GM06990 (cell line): ENCODE results near the gene USP24.

Source experiments
- DNase-seq: peaks from one replicate; pipeline ENCODE4 v3.0.0-alpha.2; 2011; ENCODE audit not compliant: insufficient read length; ENCODE audit errors: extremely low read depth
- H3K27me3 ChIP-seq: replicated peaks from 2 replicates; pipeline ENCODE4 v1.6.0; 2011; ENCODE audit warnings: low read length; ENCODE audit not compliant: control insufficient read depth, insufficient read depth
- H3K36me3 ChIP-seq: 2 replicates; pipeline ENCODE4 v1.5.1; 2011; ENCODE audit warnings: low read length; ENCODE audit not compliant: control insufficient read depth, insufficient read depth
- H3K4me3 ChIP-seq: replicated peaks from 2 replicates; pipeline ENCODE4 v1.5.1; 2011; ENCODE audit warnings: low read depth, mild to moderate bottlenecking, control low read depth, low read length
- TF ChIP-seq, protein P1 (sequence below): IDR thresholded peaks from 2 replicates; pipeline ENCODE4 v1.5.1; 2011; ENCODE audit warnings: low read length, control low read depth, mild to moderate bottlenecking, inconsistent platforms; ENCODE audit not compliant: insufficient read depth, poor library complexity, severe bottlenecking

The USP24 gene

DNA sequence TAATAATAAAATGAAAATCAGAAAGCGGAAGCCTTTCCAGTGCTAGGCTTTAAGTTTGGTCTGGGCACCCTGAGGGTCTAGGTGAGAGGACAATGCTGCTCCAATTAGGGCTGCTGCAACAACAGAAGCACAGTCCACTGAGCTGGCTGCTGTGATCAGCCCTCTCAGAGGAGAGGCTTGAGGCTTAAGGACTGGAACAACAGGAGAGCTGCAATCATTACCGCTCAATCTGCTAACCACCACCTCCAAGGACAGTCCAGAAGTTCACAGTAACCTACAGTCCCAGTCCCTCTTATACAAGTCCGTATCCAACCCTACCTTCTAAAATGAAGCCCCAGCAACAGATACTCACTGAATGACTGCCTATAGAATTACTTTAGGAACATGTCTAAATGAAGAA lies 62.1 kb downstream of the USP24 start:
- Histone ChIP-seq H3K27me3 (no peaks in the 10 kb centered on the region), H3K4me3 (no peak overlapping the region), H3K36me3 (peaks cover 10% of the 10 kb centered on the region)
- DNase-seq: no peak
- TF ChIP-seq, protein P1, sequence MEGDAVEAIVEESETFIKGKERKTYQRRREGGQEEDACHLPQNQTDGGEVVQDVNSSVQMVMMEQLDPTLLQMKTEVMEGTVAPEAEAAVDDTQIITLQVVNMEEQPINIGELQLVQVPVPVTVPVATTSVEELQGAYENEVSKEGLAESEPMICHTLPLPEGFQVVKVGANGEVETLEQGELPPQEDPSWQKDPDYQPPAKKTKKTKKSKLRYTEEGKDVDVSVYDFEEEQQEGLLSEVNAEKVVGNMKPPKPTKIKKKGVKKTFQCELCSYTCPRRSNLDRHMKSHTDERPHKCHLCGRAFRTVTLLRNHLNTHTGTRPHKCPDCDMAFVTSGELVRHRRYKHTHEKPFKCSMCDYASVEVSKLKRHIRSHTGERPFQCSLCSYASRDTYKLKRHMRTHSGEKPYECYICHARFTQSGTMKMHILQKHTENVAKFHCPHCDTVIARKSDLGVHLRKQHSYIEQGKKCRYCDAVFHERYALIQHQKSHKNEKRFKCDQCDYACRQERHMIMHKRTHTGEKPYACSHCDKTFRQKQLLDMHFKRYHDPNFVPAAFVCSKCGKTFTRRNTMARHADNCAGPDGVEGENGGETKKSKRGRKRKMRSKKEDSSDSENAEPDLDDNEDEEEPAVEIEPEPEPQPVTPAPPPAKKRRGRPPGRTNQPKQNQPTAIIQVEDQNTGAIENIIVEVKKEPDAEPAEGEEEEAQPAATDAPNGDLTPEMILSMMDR: no peak

DNA sequence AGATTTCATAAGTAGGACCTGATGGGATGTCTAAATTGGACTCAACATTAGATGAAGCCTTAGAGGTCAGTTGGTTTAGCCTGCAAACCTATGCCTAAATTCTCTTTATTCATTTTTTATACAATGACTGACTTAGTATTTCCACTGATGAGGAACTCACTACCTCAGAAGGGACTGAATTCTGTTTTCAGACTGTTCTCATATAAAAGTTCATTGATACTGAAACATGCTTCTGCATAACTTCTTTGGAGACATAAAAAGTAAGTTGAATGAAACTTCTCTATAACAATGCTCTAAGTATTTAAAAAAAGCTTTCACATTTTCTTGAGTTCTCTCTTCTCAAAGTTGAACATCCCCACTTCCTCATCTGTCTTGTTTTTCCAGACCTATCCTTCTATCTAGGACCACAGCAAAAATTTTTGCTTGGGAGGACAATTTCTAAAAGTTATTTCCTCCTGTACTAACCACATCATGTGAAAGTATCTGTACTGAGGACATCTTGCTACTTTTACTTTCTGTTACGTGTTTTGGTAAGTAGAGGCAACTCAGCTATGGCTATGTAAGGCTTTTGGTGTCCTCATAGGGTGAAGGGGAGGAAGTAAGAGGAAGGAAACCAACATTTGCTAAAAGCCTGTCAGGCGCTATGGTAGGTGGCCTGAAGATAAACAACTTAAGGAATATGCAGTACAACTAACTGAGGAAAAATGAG lies 64.1 kb downstream of the USP24 start:
- no peak overlapping the region for H3K4me3 ChIP-seq
- DNase-seq: peak; percentile 15
- peaks cover 6% of the 10 kb centered on the region for H3K36me3 ChIP-seq

DNA sequence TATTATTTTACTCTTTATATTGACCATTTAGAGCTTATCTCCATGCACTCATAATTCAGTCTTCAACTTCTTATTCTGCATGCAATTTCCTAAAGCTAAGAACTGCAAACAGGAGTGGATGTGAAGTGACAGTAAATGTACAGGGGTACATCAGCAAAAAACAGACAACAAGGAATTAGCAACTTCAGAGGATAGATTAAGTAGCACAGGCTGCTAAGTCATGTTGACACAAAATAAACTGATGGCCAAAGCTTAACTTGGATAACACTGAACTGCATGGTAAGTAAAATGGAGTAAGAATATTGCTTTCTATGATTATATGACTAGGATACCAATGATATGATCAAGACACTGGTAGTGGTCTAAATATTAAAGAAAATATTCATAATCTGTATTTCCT lies 66.5 kb downstream of the USP24 start:
- TF ChIP-seq, protein P1: no peak
- Histone ChIP-seq H3K27me3 (no peaks in the 10 kb centered on the region), H3K36me3 (peaks cover 3% of the 10 kb centered on the region), H3K4me3 (no peak overlapping the region)
- DNase-seq: no peak

More for the DNA sequence above, 64.1 kb downstream of the USP24 start:
- no peaks in the 10 kb centered on the region for H3K27me3 ChIP-seq
- TF ChIP-seq, protein P1: no peak

DNA sequence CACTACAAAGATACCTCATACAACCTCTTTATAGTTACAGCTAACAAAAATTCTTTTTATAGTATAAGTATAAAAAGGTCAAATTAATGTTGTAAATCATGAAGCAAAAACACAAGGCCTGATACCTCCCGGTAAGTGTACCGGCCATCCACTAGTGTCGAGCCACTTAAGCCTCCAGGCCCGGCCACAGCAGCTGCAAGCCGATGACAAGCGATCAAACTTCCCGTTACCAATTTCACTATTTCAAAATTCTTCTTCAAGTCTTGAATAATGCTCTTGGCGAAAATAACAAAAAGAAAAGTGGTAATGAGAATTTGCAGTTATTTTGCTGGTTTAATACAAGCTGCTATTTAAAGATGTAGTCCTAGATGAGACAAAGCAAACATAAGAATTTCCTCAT lies 67.6 kb downstream of the USP24 start:
- no peak for DNase-seq
- TF ChIP-seq, protein P1: no peak
- Histone ChIP-seq H3K4me3 (no peak overlapping the region), H3K36me3 (peaks cover 4% of the 10 kb centered on the region), H3K27me3 (no peaks in the 10 kb centered on the region)

DNA sequence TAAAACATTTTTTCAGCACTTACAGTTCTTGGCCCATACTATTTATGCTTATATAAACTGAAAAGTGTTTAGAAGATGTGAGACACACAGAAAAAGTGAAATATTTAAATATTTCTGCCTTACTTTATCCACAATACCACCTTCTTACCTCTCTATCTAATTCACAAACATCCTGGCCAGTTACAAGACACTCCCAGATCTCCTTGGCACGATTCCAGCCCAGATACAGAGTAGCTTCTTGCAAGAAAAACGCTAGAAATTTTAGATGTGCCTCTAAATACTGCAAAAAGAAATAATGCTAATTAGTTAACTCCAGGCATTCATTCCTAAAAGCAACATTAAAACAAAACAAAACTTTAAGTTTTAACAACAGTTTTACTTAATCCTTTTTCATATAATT lies 68.4 kb downstream of the USP24 start:
- Histone ChIP-seq H3K27me3 (no peaks in the 10 kb centered on the region), H3K4me3 (no peak overlapping the region), H3K36me3 (peaks cover 4% of the 10 kb centered on the region)
- TF ChIP-seq, protein P1: no peak
- no peak for DNase-seq

DNA sequence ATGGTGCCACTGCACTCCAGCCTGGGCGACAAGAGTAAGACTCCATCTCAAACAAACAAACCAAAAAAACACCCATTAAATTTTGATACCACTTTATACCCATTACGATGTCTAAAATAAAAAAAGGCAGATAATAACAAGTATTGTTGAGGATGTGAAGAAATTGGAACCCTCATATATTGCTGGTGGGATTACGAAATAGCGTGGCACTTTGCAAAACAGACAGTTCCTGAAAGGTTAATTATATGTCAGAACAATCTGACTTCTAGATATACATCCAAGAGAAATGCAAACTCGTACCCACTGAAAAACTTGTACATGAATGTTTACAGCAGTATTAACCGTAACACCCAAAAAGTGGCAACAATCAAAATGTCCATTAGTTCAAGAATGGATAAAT lies 70.3 kb downstream of the USP24 start:
- Histone ChIP-seq H3K4me3 (no peak overlapping the region), H3K27me3 (no peaks in the 10 kb centered on the region), H3K36me3 (peaks cover 4% of the 10 kb centered on the region)
- TF ChIP-seq, protein P1: no peak
- DNase-seq: no peak
